K562 (cell line): ENCODE data around the gene CFD. TPM values are rescaled to one million over a fixed set of nuclear protein-coding genes. Genes with fewer than 3 reads are reported as not detected.

Experiments
- ATAC-seq: fragments of 200-7000 bp; cut with Tn5 transposase; 3 replicates; pipeline ENCODE4 v1.9.1; 2020; ENCODE audit warnings: moderate library complexity
- BruUV-seq: library from RNA; stranded (reverse); fragments of 400-500 nt; replicated peaks from 2 replicates; lab custom pipeline; 2021; lab: Mats Ljungman, UMichigan
- CTCF ChIA-PET: fragments of 300-600 bp; formaldehyde crosslinking; extraction: SDS; loops from one replicate; lab custom pipeline; 2021; ENCODE audit warnings: low intra/inter-chr PET ratio; lab: Yijun Ruan, JAX
- POLR2A ChIA-PET: fragments of 300-600, 350-650 bp; sonication (Branson Sonifier 250); formaldehyde crosslinking; extraction: SDS; loops from one replicate; lab custom pipeline; 2021; ENCODE audit warnings: antibody characterized with exemption, inconsistent platforms; lab: Yijun Ruan, JAX
- DNase-seq, 4 experiments: peaks; one replicate each; pipeline versions ENCODE4 v3.0.0 to v3.0.0-alpha.2; 2011 to 2018; ENCODE audit warnings: low spot score in 3 of 4, mixed read lengths in 3 of 4; ENCODE audit errors: extremely low read depth in 1 of 4
- FAIRE-seq: peaks from 2 replicates; lab custom pipeline; 2011; peaks lifted over from hg19 to GRCh38; lab: Jason Lieb, UNC
- H2AFZ ChIP-seq: 2 replicates; pipeline ENCODE4 v1.6.0; 2011; ENCODE audit warnings: low read depth, low read length, control low read depth, inconsistent platforms
- H3K27ac ChIP-seq: fragments of 200-600 bp; 3 replicates; pipeline ENCODE4 v1.8.0; 2011; ENCODE audit warnings: low read depth, mild to moderate bottlenecking, control low read depth, inconsistent platforms, low read length, moderate library complexity, mixed read lengths; ENCODE audit errors: extremely low read depth
- H3K27me3 ChIP-seq, 2 experiments: fragments of 300-600 bp in 1 of 2; 2 replicates in 1 of 2; 3 replicates in 1 of 2; pipeline versions ENCODE4 v1.6.0 to v1.8.0; 2011; ENCODE audit warnings: inconsistent platforms in 2 of 2, low read length in 2 of 2, mild to moderate bottlenecking in 1 of 2, mixed read lengths in 1 of 2, moderate library complexity in 1 of 2; ENCODE audit not compliant: control insufficient read depth in 2 of 2, insufficient read depth in 2 of 2
- H3K36me3 ChIP-seq: fragments of 300-600 bp; 3 replicates; pipeline ENCODE4 v1.8.0; 2011; ENCODE audit warnings: mild to moderate bottlenecking, low read length, inconsistent platforms; ENCODE audit not compliant: control insufficient read depth, insufficient read depth
- H3K4me1 ChIP-seq, 2 experiments: fragments of 200-600 bp in 1 of 2; replicated peaks in 1 of 2; 2 replicates in 1 of 2; 3 replicates in 1 of 2; pipeline versions ENCODE4 v1.5.1 to v1.8.0; 2011; ENCODE audit warnings: inconsistent platforms in 2 of 2, low read length in 2 of 2, mild to moderate bottlenecking in 1 of 2, mixed read lengths in 1 of 2, moderate library complexity in 1 of 2; ENCODE audit not compliant: control insufficient read depth in 2 of 2, insufficient read depth in 2 of 2
- H3K4me2 ChIP-seq: 2 replicates; pipeline ENCODE4 v1.6.1; 2011; ENCODE audit warnings: low read length, control low read depth, inconsistent platforms, mixed read lengths; ENCODE audit not compliant: insufficient read depth
- H3K4me3 ChIP-seq: fragments of 200-600 bp; sonication (generic), shearing (Covaris generic); 2 replicates; pipeline ENCODE4 v1.5.1; 2016; ENCODE audit warnings: control low read depth, inconsistent platforms
- H3K79me2 ChIP-seq: fragments of 200-600 bp; 3 replicates; pipeline ENCODE4 v1.8.0; 2011; ENCODE audit warnings: low read length, inconsistent platforms; ENCODE audit not compliant: control insufficient read depth, insufficient read depth
- H3K9ac ChIP-seq, 2 experiments: 2 replicates each; pipeline versions ENCODE4 v1.6.0 to v1.6.1; 2011; ENCODE audit warnings: low read depth in 2 of 2, low read length in 2 of 2, control low read depth in 1 of 2, inconsistent platforms in 1 of 2, mild to moderate bottlenecking in 1 of 2, mixed read lengths in 1 of 2; ENCODE audit not compliant: insufficient read depth in 1 of 2
- H3K9me1 ChIP-seq: one replicate; pipeline ENCODE4 v1.6.0; 2011; ENCODE audit warnings: inconsistent platforms, mild to moderate bottlenecking, low read length, moderate library complexity; ENCODE audit not compliant: control insufficient read depth, insufficient read depth
- H3K9me3 ChIP-seq: replicated peaks from 2 replicates; pipeline ENCODE4 v1.5.1; 2011; ENCODE audit warnings: low read depth, low read length, inconsistent platforms; ENCODE audit not compliant: control insufficient read depth, insufficient read depth
- H4K20me1 ChIP-seq: replicated peaks from 2 replicates; pipeline ENCODE4 v1.6.1; 2011; ENCODE audit warnings: low read length, inconsistent platforms, mixed read lengths; ENCODE audit not compliant: control insufficient read depth, insufficient read depth
- ARHGAP35 ChIP-seq: fragments of 450-650 bp; IDR thresholded peaks from 2 replicates; pipeline ENCODE4 v1.6.1; 2018; ENCODE audit not compliant: partially characterized antibody
- ELK3 ChIP-seq: fragments of 450-650 bp; formaldehyde crosslinking; IDR thresholded peaks from 2 replicates; pipeline ENCODE4 v1.4.0; 2020; ENCODE audit warnings: mild to moderate bottlenecking
- HLTF ChIP-seq: fragments of 450-650 bp; IDR thresholded peaks from 2 replicates; pipeline ENCODE4 v1.6.1; 2016
- JUNB ChIP-seq: fragments of 450-650 bp; formaldehyde crosslinking; conservative IDR thresholded peaks from 2 replicates; pipeline ENCODE4 v1.4.0; 2020; ENCODE audit warnings: mild to moderate bottlenecking
- JUND ChIP-seq, 2 experiments: IDR thresholded peaks; 2 replicates in 1 of 2; 3 replicates in 1 of 2; pipeline ENCODE4 v1.6.1; 2011; ENCODE audit warnings: borderline replicate concordance in 2 of 2, low read depth in 2 of 2, low read length in 2 of 2, improper control_type of control experiment in 1 of 2, missing biosample characterization in 1 of 2, missing genetic modification characterization in 1 of 2, missing genetic modification reagents in 1 of 2
- MYNN ChIP-seq, 2 experiments: sonication (generic); formaldehyde crosslinking in 1 of 2; IDR thresholded peaks; 2 replicates each; pipeline versions ENCODE4 v1.5.0 to v1.6.1; 2016 to 2020; ENCODE audit warnings: antibody characterized with exemption in 1 of 2, missing genetic modification reagents in 1 of 2
- NFIX ChIP-seq: fragments of 250-450 bp; sonication (Bioruptor Pico); IDR thresholded peaks from 2 replicates; pipeline ENCODE4 v1.4.0; 2020; ENCODE audit warnings: low read depth, mild to moderate bottlenecking, moderate library complexity
- PHB2 ChIP-seq: fragments of 450-650 bp; IDR thresholded peaks from 2 replicates; pipeline ENCODE4 v1.6.1; 2017; ENCODE audit warnings: low read depth
- POLR2G ChIP-seq: fragments of 200-400 bp; formaldehyde crosslinking; IDR thresholded peaks from 2 replicates; pipeline ENCODE4 v1.6.1; 2017; ENCODE audit warnings: low read depth, mild to moderate bottlenecking, antibody characterized with exemption, low read length, moderate library complexity
- RBM22 ChIP-seq: fragments of 200-400 bp; formaldehyde crosslinking; IDR thresholded peaks from 2 replicates; pipeline ENCODE4 v1.6.1; 2018; ENCODE audit warnings: low read length, low read depth; ENCODE audit not compliant: poor library complexity, severe bottlenecking
- SIN3B ChIP-seq: fragments of 450-650 bp; IDR thresholded peaks from 2 replicates; pipeline ENCODE4 v1.6.1; 2017; ENCODE audit warnings: low read depth, mild to moderate bottlenecking, moderate library complexity
- ZMIZ1 ChIP-seq, 2 experiments: fragments of 150-350 bp in 1 of 2; IDR thresholded peaks; 2 replicates each; pipeline ENCODE4 v1.6.1; 2012 to 2016; ENCODE audit warnings: low read depth in 2 of 2, low read length in 2 of 2, mild to moderate bottlenecking in 1 of 2, moderate library complexity in 1 of 2
- ZNF347 ChIP-seq: fragments of 450-650 bp; formaldehyde crosslinking; IDR thresholded peaks from 2 replicates; pipeline ENCODE4 v1.4.0; 2020; ENCODE audit warnings: low read depth, mild to moderate bottlenecking, moderate library complexity
- WGBS: fragments of 100-300 bp; shearing (Covaris generic); methylation state at CpG from one replicate; pipeline ENCODE4 v1.1.6; 2016; ENCODE audit warnings: low coverage, mixed read lengths; ENCODE audit not compliant: insufficient coverage; ENCODE audit errors: missing lambda C conversion rate; 5-methylcytosine and 5-hydroxymethylcytosine counted together
- in situ Hi-C: fragments of 300-500 bp; cut with MboI; formaldehyde crosslinking; loops from 4 replicates; pipeline ENCODE4 v1.15.0; 2018; ENCODE audit warnings: inconsistent platforms, mixed read lengths
- intact Hi-C: fragments of 100-400 bp; cut with micrococcal nuclease; formaldehyde crosslinking; loops from 2 replicates; pipeline ENCODE4 v1.14.2; 2022
- polyA plus RNA-seq, 8 experiments: library from polyadenylated mRNA; depleted of rRNA in 4 of 8; stranded (reverse) in 5 of 8; unstranded in 3 of 8; fragments of >200 nt; fragmentation: Nextera tagmentation in 2 of 8; fragmentation: Illumina TruSeq in 1 of 8; extraction: Ambion mirVana in 2 of 8; extraction: Trizol in 1 of 8; gene quantifications; 2 replicates each; pipeline versions ENCODE4 v1.2.1 to v1.2.3, GENCODE V29; 2011 to 2014; ENCODE audit warnings: inconsistent platforms in 1 of 8, missing spikeins in 1 of 8
- total RNA-seq, 7 experiments: library from RNA; depleted of rRNA in 6 of 7; stranded (reverse); fragments of >200 nt in 6 of 7; fragmentation: Illumina TruSeq in 2 of 7; extraction: Trizol in 2 of 7; gene quantifications; 2 replicates each; pipeline versions ENCODE4 v1.2.1 to v1.2.3, GENCODE V29; 2011 to 2021; ENCODE audit warnings: low replicate concordance in 1 of 7
- TF ChIP-seq, protein P1 (sequence below), 3 experiments: IDR thresholded peaks in 2 of 3; conservative IDR thresholded peaks in 1 of 3; 2 replicates each; pipeline ENCODE4 v1.5.1; 2011 to 2012; ENCODE audit warnings: low read length in 3 of 3, mild to moderate bottlenecking in 3 of 3, control low read depth in 2 of 3, improper control_type of control experiment in 1 of 3, inconsistent platforms in 1 of 3, low read depth in 1 of 3, mixed read lengths in 1 of 3, moderate library complexity in 1 of 3; ENCODE audit not compliant: insufficient read depth in 2 of 3

The CFD gene
- total and polyA plus RNA-seq, 9 of the 15 experiments (the other 6 are each of a cell fraction or from before 2014, with no cell fraction given) = 0.52 to 59.4 (median 7.6) TPM

GRCh38 chr19:875265-875879 lies 15.9 kb downstream of the CFD start:
- Histone ChIP-seq H3K79me2 (no peaks in the 10 kb centered on the region), H3K27ac (no peak overlapping the region), H3K4me2 (no peak overlapping the region), H4K20me1 (no peaks in the 10 kb centered on the region; the same call in 1 of the 2 replicates), H3K9me1 (no peaks in the 10 kb centered on the region), H2AFZ (no peak overlapping the region), H3K9ac (peak overlapping the region in 1 of 2 experiments; percentile 28; a peak in 1 of 4 replicates), H3K4me1 (peaks cover 10 to 55% of the 10 kb centered on the region in 2 experiments), H3K36me3 (peaks cover 57% of the 10 kb centered on the region; the same call in 2 of the 3 replicates), H3K4me3 (no peak overlapping the region), H3K27me3 (no peaks in the 10 kb centered on the region), H3K9me3 (no peaks in the 10 kb centered on the region)
- CTCF ChIA-PET = no interaction called here
- FAIRE-seq (no peak), DNase-seq (peak in 1 of 4 experiments; percentile 36), ATAC-seq (no peak)
- WGBS = 91% methylated on average over 28 of the region's 28 CpGs
- intact Hi-C loops = no loop called here
- POLR2A ChIA-PET = interaction anchor here (0.6 kb wide), 2 partner anchors 19 to 86 kb away, joined by 3 to 4 read pairs; no protein-coding TSS in a partner anchor
- in situ Hi-C loops = no loop called here
- BruUV-seq = no TSS peak
- TF ChIP-seq MYNN (IDR thresholded peaks at IDR 0.05) (no peak), MYNN (CRISPR knock-in tag; IDR thresholded peaks at IDR 0.05) (no peak), ARHGAP35 (no peak), JUNB (CRISPR knock-in tag) (no peak), PHB2 (no peak), NFIX (no peak), RBM22 (peak; percentile 56), ZNF347 (CRISPR knock-in tag) (no peak), ZMIZ1 (IDR thresholded peaks at IDR 0.05; ENCODE audit: low read depth in 2 of 2, low read length in 2 of 2) (no peak), JUND (IDR thresholded peaks at IDR 0.05; ENCODE audit: borderline replicate concordance, low read depth, low read length) (no peak), JUND (tag; IDR thresholded peaks at IDR 0.05; ENCODE audit: borderline replicate concordance, low read depth, low read length) (no peak), ELK3 (CRISPR knock-in tag) (no peak), HLTF (no peak), SIN3B (no peak), POLR2G (peak; percentile 55)
- TF ChIP-seq, protein P1, sequence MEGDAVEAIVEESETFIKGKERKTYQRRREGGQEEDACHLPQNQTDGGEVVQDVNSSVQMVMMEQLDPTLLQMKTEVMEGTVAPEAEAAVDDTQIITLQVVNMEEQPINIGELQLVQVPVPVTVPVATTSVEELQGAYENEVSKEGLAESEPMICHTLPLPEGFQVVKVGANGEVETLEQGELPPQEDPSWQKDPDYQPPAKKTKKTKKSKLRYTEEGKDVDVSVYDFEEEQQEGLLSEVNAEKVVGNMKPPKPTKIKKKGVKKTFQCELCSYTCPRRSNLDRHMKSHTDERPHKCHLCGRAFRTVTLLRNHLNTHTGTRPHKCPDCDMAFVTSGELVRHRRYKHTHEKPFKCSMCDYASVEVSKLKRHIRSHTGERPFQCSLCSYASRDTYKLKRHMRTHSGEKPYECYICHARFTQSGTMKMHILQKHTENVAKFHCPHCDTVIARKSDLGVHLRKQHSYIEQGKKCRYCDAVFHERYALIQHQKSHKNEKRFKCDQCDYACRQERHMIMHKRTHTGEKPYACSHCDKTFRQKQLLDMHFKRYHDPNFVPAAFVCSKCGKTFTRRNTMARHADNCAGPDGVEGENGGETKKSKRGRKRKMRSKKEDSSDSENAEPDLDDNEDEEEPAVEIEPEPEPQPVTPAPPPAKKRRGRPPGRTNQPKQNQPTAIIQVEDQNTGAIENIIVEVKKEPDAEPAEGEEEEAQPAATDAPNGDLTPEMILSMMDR (IDR thresholded peaks at IDR 0.05 in 2 of 3, conservative IDR thresholded peaks at IDR 0.05 in 1 of 3; ENCODE audit: insufficient read depth in 2 of 3, low read depth in 1 of 3, low read length in 3 of 3) = peak in 1 of 3 experiments; percentile 49; a peak in 2 of 6 replicates
